Measurements from ENCODE around the gene IRX6. TPM values are rescaled to one million over a fixed set of nuclear protein-coding genes. Genes with fewer than 3 reads are reported as not detected.
A peak's percentile ranks its signal among the peaks of the same experiment; 100 is the strongest.

The IRX6 gene
- polyA plus RNA-seq (2012; ENCODE audit: insufficient read depth, insufficient read length, low read depth), result 19.4 TPM

GRCh38 chr16:55323637-55324271 is at the start of gene IRX6:
IRX6 (plus strand) TSS chr16:55324203; CDS start chr16:55325092, 889 bp downstream.
- peak within 1 kb of the TSS; percentile 52 for H3K4me3 ChIP-seq (ENCODE audit: low read depth, low read length)
- peaks cover 37% of the 10 kb centered on the region for H3K27me3 ChIP-seq
- H3K9me3 ChIP-seq, result no peaks in the 10 kb centered on the region
- peak; percentile 73 for DNase-seq
- no peaks in the 10 kb centered on the region for H3K4me1 ChIP-seq
- H3K36me3 ChIP-seq, result no peaks in the 10 kb centered on the region
- peak; percentile 72 for TF ChIP-seq CTCF (IDR thresholded peaks at IDR 0.05; ENCODE audit: low read depth, low read length)

- Histone ChIP-seq H3K36me3 (no peaks in the 10 kb centered on the region), H3K9me3 (no peaks in the 10 kb centered on the region), H3K4me1 (no peaks in the 10 kb centered on the region), H3K27me3 (no peaks in the 10 kb centered on the region), H3K4me3 (ENCODE audit: low read depth, low read length) (no peak overlapping the region)
- no peak for TF ChIP-seq CTCF (IDR thresholded peaks at IDR 0.05; ENCODE audit: low read depth, low read length)
- DNase-seq, result no peak
Measured at GRCh38 chr16:55274391-55274790, 49.6 kb upstream of the IRX6 start.

DNA sequence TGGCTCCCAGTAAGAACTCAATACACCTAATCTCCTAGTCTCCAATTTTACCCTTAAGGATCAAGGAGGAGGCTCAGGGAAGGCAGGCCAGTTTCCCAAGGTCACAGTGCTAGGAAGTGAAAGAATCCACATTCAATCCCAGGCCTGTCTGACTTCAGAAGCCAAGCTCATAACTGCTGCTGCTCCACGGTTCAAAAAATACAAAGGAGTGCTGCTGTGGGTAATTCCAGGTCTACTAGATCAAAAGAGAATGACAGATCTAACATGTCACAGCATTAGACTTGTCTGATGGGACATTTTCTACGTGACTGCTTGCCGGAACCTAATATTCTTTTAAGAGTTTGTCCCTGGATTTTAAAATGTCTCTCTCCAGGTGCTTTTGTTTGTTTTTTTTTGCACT is 48.8 kb upstream of the IRX6 start:
- H3K4me1 ChIP-seq, result no peaks in the 10 kb centered on the region
- no peak overlapping the region for H3K4me3 ChIP-seq (ENCODE audit: low read depth, low read length)
- DNase-seq, result no peak
- TF ChIP-seq CTCF (IDR thresholded peaks at IDR 0.05; ENCODE audit: low read depth, low read length), result no peak
- no peaks in the 10 kb centered on the region for H3K27me3 ChIP-seq
- no peaks in the 10 kb centered on the region for H3K36me3 ChIP-seq
- no peaks in the 10 kb centered on the region for H3K9me3 ChIP-seq

- no peak for TF ChIP-seq CTCF (IDR thresholded peaks at IDR 0.05; ENCODE audit: low read depth, low read length)
- H3K36me3 ChIP-seq, result no peaks in the 10 kb centered on the region
- no peaks in the 10 kb centered on the region for H3K4me1 ChIP-seq
- no peaks in the 10 kb centered on the region for H3K27me3 ChIP-seq
- H3K4me3 ChIP-seq (ENCODE audit: low read depth, low read length), result no peak overlapping the region
- no peaks in the 10 kb centered on the region for H3K9me3 ChIP-seq
- DNase-seq, result no peak
Measured at GRCh38 chr16:55275869-55276268, 48.1 kb upstream of the IRX6 start.

DNA sequence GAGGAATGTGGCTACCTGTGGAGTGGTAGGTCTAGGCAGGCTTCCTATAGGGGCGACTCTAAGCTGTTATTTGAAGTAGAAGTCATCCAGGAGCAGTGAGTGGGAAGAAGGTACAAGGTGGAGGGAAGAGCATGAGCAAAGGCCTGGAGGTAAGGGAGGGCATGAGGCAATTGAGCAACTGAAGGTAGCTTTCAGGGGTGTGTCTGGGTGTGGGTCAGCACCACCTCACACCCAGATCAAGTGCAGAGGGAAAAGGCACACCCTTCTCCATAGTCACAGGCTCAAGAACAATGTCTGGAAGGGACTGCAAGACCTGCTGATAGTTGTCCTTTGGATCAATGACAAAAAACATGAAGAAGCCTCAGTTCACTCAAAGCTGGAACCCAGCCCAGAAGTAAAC is 46.5 kb upstream of the IRX6 start:
- H3K4me1 ChIP-seq, result no peaks in the 10 kb centered on the region
- no peak for DNase-seq
- no peaks in the 10 kb centered on the region for H3K9me3 ChIP-seq
- TF ChIP-seq CTCF (IDR thresholded peaks at IDR 0.05; ENCODE audit: low read depth, low read length), result no peak
- no peak overlapping the region for H3K4me3 ChIP-seq (ENCODE audit: low read depth, low read length)
- H3K27me3 ChIP-seq, result no peaks in the 10 kb centered on the region
- H3K36me3 ChIP-seq, result no peaks in the 10 kb centered on the region

- DNase-seq, result no peak
- no peak for TF ChIP-seq CTCF (IDR thresholded peaks at IDR 0.05; ENCODE audit: low read depth, low read length)
- no peaks in the 10 kb centered on the region for H3K27me3 ChIP-seq
Measured at GRCh38 chr16:55279598-55279997, 44.4 kb upstream of the IRX6 start.

More at GRCh38 chr16:55279598-55279997, 44.4 kb upstream of the IRX6 start:
- Histone ChIP-seq H3K4me3 (ENCODE audit: low read depth, low read length) (no peak overlapping the region), H3K9me3 (no peaks in the 10 kb centered on the region), H3K36me3 (no peaks in the 10 kb centered on the region), H3K4me1 (peaks cover 2% of the 10 kb centered on the region; the same call in 1 of the 2 replicates)

All from BE2C (cell line).